ENCODE measurements around the gene NEK7.

The NEK7 gene

GRCh38 chr1:198258491-198258890 lies 101.7 kb downstream of the NEK7 start:
- DNase-seq = no peak

GRCh38 chr1:198259333-198260074 lies 102.7 kb downstream of the NEK7 start:
- DNase-seq = no peak

GRCh38 chr1:198261886-198262285 lies 105.1 kb downstream of the NEK7 start:
- DNase-seq = no peak

GRCh38 chr1:198263186-198263585 lies 106.4 kb downstream of the NEK7 start:
- no peak for DNase-seq

GRCh38 chr1:198264282-198264681 lies 107.5 kb downstream of the NEK7 start:
- no peak for DNase-seq

GRCh38 chr1:198265073-198265661 lies 108.4 kb downstream of the NEK7 start:
- DNase-seq = no peak

- no peak for DNase-seq
These were observed 110.3 kb downstream of the NEK7 start for GRCh38 chr1:198267056-198267455.

GRCh38 chr1:198267921-198268320 lies 111.1 kb downstream of the NEK7 start:
- DNase-seq = no peak

GRCh38 chr1:198268784-198269645 lies 112.2 kb downstream of the NEK7 start:
- DNase-seq = no peak

- DNase-seq = no peak
These were observed 112.8 kb downstream of the NEK7 start for GRCh38 chr1:198269646-198269940.

GRCh38 chr1:198270273-198270828 lies 113.6 kb downstream of the NEK7 start:
- DNase-seq = no peak

- DNase-seq = no peak
These were observed 114.7 kb downstream of the NEK7 start for GRCh38 chr1:198271467-198271866.

- no peak for DNase-seq
These were observed 115.7 kb downstream of the NEK7 start for GRCh38 chr1:198272492-198272891.

- DNase-seq = no peak
These were observed 117.0 kb downstream of the NEK7 start for GRCh38 chr1:198273748-198274295.

- DNase-seq = no peak
These were observed 118.8 kb downstream of the NEK7 start for GRCh38 chr1:198275597-198275996.

- no peak for DNase-seq
These were observed 119.4 kb downstream of the NEK7 start for GRCh38 chr1:198276241-198276640.

GRCh38 chr1:198278943-198279342 lies 122.1 kb downstream of the NEK7 start:
- DNase-seq = no peak

GRCh38 chr1:198280080-198280479 lies 123.3 kb downstream of the NEK7 start:
- no peak for DNase-seq

- DNase-seq = no peak
These were observed 125.1 kb downstream of the NEK7 start for GRCh38 chr1:198281911-198282310.

GRCh38 chr1:198283222-198283621 lies 126.4 kb downstream of the NEK7 start:
- no peak for DNase-seq

GRCh38 chr1:198287916-198288315 lies 131.1 kb downstream of the NEK7 start:
- no peak for DNase-seq

- DNase-seq = no peak
These were observed 133.4 kb downstream of the NEK7 start for GRCh38 chr1:198290089-198290683.
